ENCODE measurements around the gene ZNF573. TPM values are rescaled to one million over a fixed set of nuclear protein-coding genes. Genes with fewer than 3 reads are reported as not detected.

The ZNF573 gene
- total and polyA plus RNA-seq, 2 experiments from 2014 or later: 7.7 to 10.3 TPM

Small RNA genes within 50 kb of the gene (small RNA-seq; reads per million reads assigned to genes)
- gene SELENOKP1 (ENCODE audit: low replicate concordance): not detected

Other genes with a start within 250 kb of the ZNF573 start
- 4.4 and 6.3 TPM in 2 replicates for gene ZNF571, start 184.8 kb downstream of the ZNF573 start, total RNA-seq (2014; rRNA removed; shearing (Covaris generic))
- 5.0 TPM in 2 replicates for gene ZNF571, start 184.8 kb downstream of the ZNF573 start, polyA plus RNA-seq (2016; fragmentation: Nextera tagmentation; extraction: Ambion mirVana)
- 3.0 TPM in 1 of 2 replicates, not detected in the other for gene ZNF540, start 184.7 kb downstream of the ZNF573 start, total RNA-seq (2014; rRNA removed; shearing (Covaris generic))
- gene ZNF540, start 184.7 kb downstream of the ZNF573 start, polyA plus RNA-seq (2016; fragmentation: Nextera tagmentation; extraction: Ambion mirVana): not detected in 2 replicates
- 5.9 and 6.3 TPM in 2 replicates for gene ZFP30, start 124.1 kb downstream of the ZNF573 start, total RNA-seq (2014; rRNA removed; shearing (Covaris generic))
- gene ZFP30, start 124.1 kb downstream of the ZNF573 start, polyA plus RNA-seq (2016; fragmentation: Nextera tagmentation; extraction: Ambion mirVana): 2.0 and 2.1 TPM in 2 replicates
- 9.0 and 11.4 TPM in 2 replicates for gene ZNF607, start 59.8 kb downstream of the ZNF573 start, total RNA-seq (2014; rRNA removed; shearing (Covaris generic))
- 3.0 and 3.2 TPM in 2 replicates for gene ZNF607, start 59.8 kb downstream of the ZNF573 start, polyA plus RNA-seq (2016; fragmentation: Nextera tagmentation; extraction: Ambion mirVana)
- not detected in 2 replicates for gene WDR87, start 127.0 kb upstream of the ZNF573 start, total RNA-seq (2014; rRNA removed; shearing (Covaris generic))
- gene WDR87, start 127.0 kb upstream of the ZNF573 start, polyA plus RNA-seq (2016; fragmentation: Nextera tagmentation; extraction: Ambion mirVana): 0.02 TPM in 1 of 2 replicates, not detected in the other
- 42.3 and 54.1 TPM in 2 replicates for gene SIPA1L3, start 127.6 kb upstream of the ZNF573 start, total RNA-seq (2014; rRNA removed; shearing (Covaris generic))
- gene SIPA1L3, start 127.6 kb upstream of the ZNF573 start, polyA plus RNA-seq (2016; fragmentation: Nextera tagmentation; extraction: Ambion mirVana): 7.6 and 15.7 TPM in 2 replicates